KMS-11 (cell line): ENCODE data around the gene HERC6.
"Not testable (repeated sequence)": the region's sequence is repeated elsewhere in the genome, so short reads cannot be mapped to it uniquely, and the experiment has no call there.

Experiments
- H2AFZ ChIP-seq: fragments of 200-600 bp; sonication (generic); 2 replicates; pipeline ENCODE4 v1.6.1; 2016; ENCODE audit warnings: antibody characterized with exemption, mixed run types, low read depth
- H3K27ac ChIP-seq: fragments of 200-600 bp; sonication (generic); 2 replicates; pipeline ENCODE4 v1.6.1; 2016; ENCODE audit warnings: mild to moderate bottlenecking, mixed run types
- H3K27me3 ChIP-seq: fragments of 200-600 bp; sonication (generic); 2 replicates; pipeline ENCODE4 v1.6.1; 2017; ENCODE audit warnings: mild to moderate bottlenecking, low read depth, mixed run types, moderate library complexity; ENCODE audit not compliant: insufficient read depth
- H3K36me3 ChIP-seq: fragments of 200-600 bp; sonication (generic); 2 replicates; pipeline ENCODE4 v1.6.1; 2017; ENCODE audit warnings: mild to moderate bottlenecking, mixed run types; ENCODE audit not compliant: insufficient read depth
- H3K4me1 ChIP-seq: fragments of 200-600 bp; sonication (generic); 2 replicates; pipeline ENCODE4 v1.6.1; 2016; ENCODE audit warnings: mild to moderate bottlenecking, low read depth, mixed run types; ENCODE audit not compliant: poor library complexity, severe bottlenecking
- H3K4me2 ChIP-seq: fragments of 200-600 bp; sonication (generic); 2 replicates; pipeline ENCODE4 v1.7.0; 2016; ENCODE audit warnings: mild to moderate bottlenecking, mixed run types
- H3K4me3 ChIP-seq: fragments of 200-600 bp; sonication (generic); IDR thresholded peaks from 2 replicates; pipeline ENCODE4 v1.6.1; 2017; ENCODE audit warnings: low read depth, low read length, mixed read lengths; ENCODE audit not compliant: insufficient read depth
- H3K79me2 ChIP-seq: fragments of 200-600 bp; sonication (generic); 2 replicates; pipeline ENCODE4 v1.6.1; 2016; ENCODE audit warnings: low read depth, mixed run types; ENCODE audit not compliant: insufficient read depth
- H3K9ac ChIP-seq: fragments of 200-600 bp; sonication (generic); 2 replicates; pipeline ENCODE4 v1.6.1; 2016; ENCODE audit warnings: mild to moderate bottlenecking, mixed run types
- H4K20me1 ChIP-seq: fragments of 200-600 bp; sonication (generic); 2 replicates; pipeline ENCODE4 v1.6.1; 2016; ENCODE audit warnings: mild to moderate bottlenecking, mixed run types; ENCODE audit not compliant: insufficient read depth
- CTCF ChIP-seq: fragments of 200-600 bp; sonication (generic); conservative IDR thresholded peaks from 2 replicates; pipeline ENCODE4 v1.6.1; 2017; ENCODE audit warnings: low read depth, mild to moderate bottlenecking, antibody characterized with exemption, low read length, moderate library complexity, mixed read lengths

The HERC6 gene

DNA sequence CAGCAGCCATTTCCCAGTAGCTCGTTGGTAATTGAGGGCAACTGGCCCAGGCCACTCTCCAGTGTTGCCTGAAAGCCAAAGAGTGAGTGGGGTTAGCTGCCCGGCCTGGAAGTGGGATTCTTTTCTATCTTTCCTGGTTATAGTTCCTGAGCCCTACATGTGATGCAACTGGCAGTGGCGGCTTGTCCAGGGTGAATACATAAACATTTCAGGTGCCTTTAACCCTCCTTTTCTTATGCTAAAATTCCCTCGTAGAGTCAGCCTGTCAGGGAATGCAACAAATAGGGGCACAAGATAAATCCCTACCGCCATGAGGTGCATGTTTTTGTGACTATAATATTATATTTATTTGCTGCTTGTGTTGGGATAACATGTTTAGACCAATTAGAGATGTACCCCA is 64.8 kb downstream of the HERC6 start:
- no peaks in the 10 kb centered on the region for H3K27me3 ChIP-seq
- no peak overlapping the region for H3K4me2 ChIP-seq
- no peaks in the 10 kb centered on the region for H3K36me3 ChIP-seq
- no peak for TF ChIP-seq CTCF
- no peaks in the 10 kb centered on the region for H4K20me1 ChIP-seq
- no peak overlapping the region for H3K9ac ChIP-seq
- no peak overlapping the region for H3K4me3 ChIP-seq
- no peaks in the 10 kb centered on the region for H3K79me2 ChIP-seq
- no peaks in the 10 kb centered on the region for H3K4me1 ChIP-seq
- H2AFZ ChIP-seq = no peak overlapping the region
- H3K27ac ChIP-seq = no peak overlapping the region

DNA sequence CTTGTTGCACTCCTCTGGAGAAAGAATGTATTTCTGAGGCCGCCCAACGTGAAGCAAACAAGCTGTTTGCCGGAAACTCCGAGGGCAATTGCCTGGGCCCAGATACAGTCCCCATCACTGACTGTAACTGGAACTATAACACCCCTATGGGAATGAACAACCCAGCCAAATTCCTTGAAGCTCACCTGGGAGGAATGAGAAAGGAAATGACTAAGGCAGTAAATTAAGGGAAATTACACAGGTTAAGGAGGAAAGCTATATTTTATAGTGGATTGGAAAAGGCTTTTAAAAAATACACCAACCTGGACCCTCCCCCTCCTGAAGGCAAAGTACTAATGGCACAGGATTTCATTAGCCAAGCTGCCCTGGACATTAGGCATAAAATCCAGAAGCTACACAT is 66.6 kb downstream of the HERC6 start:
- Histone ChIP-seq H3K4me1 (no peaks in the 10 kb centered on the region), H4K20me1 (no peaks in the 10 kb centered on the region), H3K36me3 (no peaks in the 10 kb centered on the region), H3K27ac (no peak overlapping the region), H3K9ac (no peak overlapping the region), H3K27me3 (no peaks in the 10 kb centered on the region), H2AFZ (no peak overlapping the region), H3K79me2 (no peaks in the 10 kb centered on the region), H3K4me2 (no peak overlapping the region), H3K4me3 (no peak overlapping the region)
- no peak for TF ChIP-seq CTCF

GRCh38 chr4:88446124-88446523 is 67.5 kb downstream of the HERC6 start:
- Histone ChIP-seq H3K27me3 (no peaks in the 10 kb centered on the region), H3K4me3 (no peak overlapping the region), H3K79me2 (no peaks in the 10 kb centered on the region), H3K4me2 (no peak overlapping the region), H3K27ac (no peak overlapping the region), H4K20me1 (no peaks in the 10 kb centered on the region), H3K9ac (no peak overlapping the region), H3K4me1 (no peaks in the 10 kb centered on the region), H2AFZ (no peak overlapping the region), H3K36me3 (no peaks in the 10 kb centered on the region)
- TF ChIP-seq CTCF = no peak

DNA sequence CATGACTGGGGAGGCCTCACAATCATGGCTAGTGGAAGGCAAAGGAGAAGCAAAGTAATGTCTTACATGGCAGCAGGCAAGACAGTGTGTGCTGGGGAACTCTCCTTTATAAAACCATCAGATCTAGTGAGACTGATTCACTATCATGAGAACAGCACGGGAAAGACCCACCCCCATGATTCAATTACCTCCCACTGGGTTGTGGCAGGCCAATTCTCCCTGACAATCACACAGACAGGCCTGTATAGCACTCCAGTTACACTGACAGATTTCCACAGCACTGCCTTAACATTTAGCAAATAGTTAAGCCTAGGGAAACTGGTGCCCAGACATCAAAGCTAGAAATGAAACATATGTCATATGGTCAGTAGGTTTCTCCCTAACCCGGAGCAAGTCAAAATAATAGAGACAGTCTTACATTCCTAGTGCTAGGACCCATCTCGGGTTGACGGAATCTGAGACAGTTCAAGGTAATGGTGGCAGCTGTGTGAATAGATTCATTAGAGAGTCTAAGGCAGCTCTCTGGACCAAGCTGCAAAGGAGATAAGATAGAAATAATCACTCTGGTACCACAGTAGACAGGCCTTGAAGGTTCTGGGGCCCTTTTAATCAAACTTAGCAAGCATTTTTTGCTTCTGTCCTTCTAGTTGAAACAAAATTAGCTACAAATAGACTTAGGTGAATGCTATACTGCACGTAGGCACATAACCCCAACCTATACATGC is 68.9 kb downstream of the HERC6 start:
- Histone ChIP-seq H3K4me2 (no peak overlapping the region), H3K27ac (no peak overlapping the region), H3K4me3 (no peak overlapping the region), H4K20me1 (no peaks in the 10 kb centered on the region), H3K9ac (no peak overlapping the region), H3K27me3 (no peaks in the 10 kb centered on the region), H3K79me2 (no peaks in the 10 kb centered on the region), H2AFZ (no peak overlapping the region), H3K4me1 (no peaks in the 10 kb centered on the region), H3K36me3 (no peaks in the 10 kb centered on the region)
- no peak for TF ChIP-seq CTCF

GRCh38 chr4:88448211-88448765 is 69.6 kb downstream of the HERC6 start:
- not testable (repeated sequence) for H3K27me3 ChIP-seq, H3K79me2 ChIP-seq, H3K4me1 ChIP-seq, H2AFZ ChIP-seq, H3K9ac ChIP-seq, H3K4me2 ChIP-seq, H3K36me3 ChIP-seq, H3K4me3 ChIP-seq, H4K20me1 ChIP-seq, H3K27ac ChIP-seq
